Nephron (organoid): ENCODE measurements around the gene SOX18.

ENCODE experiments used
- H3K27ac Mint-ChIP-seq, 3 experiments: 2 replicates each; pipeline ENCODE4 v1.8.0; 2020; ENCODE audit warnings: mixed read lengths in 3 of 3, mild to moderate bottlenecking in 2 of 3, moderate library complexity in 1 of 3
- H3K27me3 Mint-ChIP-seq: 2 replicates; pipeline ENCODE4 v1.8.0; 2021; ENCODE audit warnings: low read depth, mild to moderate bottlenecking, moderate library complexity, mixed read lengths
- H3K36me3 Mint-ChIP-seq: 2 replicates; pipeline ENCODE4 v1.8.0; 2020; ENCODE audit warnings: low read depth, mixed read lengths
- H3K4me1 Mint-ChIP-seq: 2 replicates; pipeline ENCODE4 v1.8.0; 2020; ENCODE audit warnings: mixed read lengths
- H3K4me3 Mint-ChIP-seq, 3 experiments: 2 replicates each; pipeline ENCODE4 v1.8.0; 2020; ENCODE audit warnings: mild to moderate bottlenecking in 3 of 3, mixed read lengths in 3 of 3, moderate library complexity in 2 of 3
- H3K9me3 Mint-ChIP-seq: 2 replicates; pipeline ENCODE4 v1.8.0; 2020; ENCODE audit warnings: mixed read lengths
- CTCF ChIP-seq, 3 experiments: fragments of 200-600 bp; sonication (generic); IDR thresholded peaks; one replicate each; pipeline ENCODE4 v1.5.0; 2021; ENCODE audit warnings: antibody characterized with exemption in 3 of 3; ENCODE audit not compliant: unreplicated experiment in 3 of 3

Gene SOX18

GRCh38 chr20:64052987-64053840, 3.8 kb upstream of the SOX18 start:
- no peaks in the 10 kb centered on the region for H3K36me3 Mint-ChIP-seq
- peak overlapping the region; percentile 47 to 66 (median 62) for H3K27ac Mint-ChIP-seq
- no peaks in the 10 kb centered on the region for H3K9me3 Mint-ChIP-seq
- H3K4me3 Mint-ChIP-seq, result peak overlapping the region; percentile 30 to 50 (median 32)
- H3K27me3 Mint-ChIP-seq, result peaks cover 35% of the 10 kb centered on the region
- peaks cover 11% of the 10 kb centered on the region for H3K4me1 Mint-ChIP-seq
- no peak for TF ChIP-seq CTCF (IDR thresholded peaks at IDR 0.05; ENCODE audit: unreplicated experiment in 3 of 3)

GRCh38 chr20:64052326-64052722, 2.9 kb upstream of the SOX18 start:
- H3K4me3 Mint-ChIP-seq, result no peak overlapping the region
- no peaks in the 10 kb centered on the region for H3K36me3 Mint-ChIP-seq
- no peak for TF ChIP-seq CTCF (IDR thresholded peaks at IDR 0.05; ENCODE audit: unreplicated experiment in 3 of 3)
- H3K27ac Mint-ChIP-seq, result no peak overlapping the region
- H3K27me3 Mint-ChIP-seq, result peaks cover 43% of the 10 kb centered on the region
- peaks cover 11% of the 10 kb centered on the region for H3K4me1 Mint-ChIP-seq
- no peaks in the 10 kb centered on the region for H3K9me3 Mint-ChIP-seq

DNA sequence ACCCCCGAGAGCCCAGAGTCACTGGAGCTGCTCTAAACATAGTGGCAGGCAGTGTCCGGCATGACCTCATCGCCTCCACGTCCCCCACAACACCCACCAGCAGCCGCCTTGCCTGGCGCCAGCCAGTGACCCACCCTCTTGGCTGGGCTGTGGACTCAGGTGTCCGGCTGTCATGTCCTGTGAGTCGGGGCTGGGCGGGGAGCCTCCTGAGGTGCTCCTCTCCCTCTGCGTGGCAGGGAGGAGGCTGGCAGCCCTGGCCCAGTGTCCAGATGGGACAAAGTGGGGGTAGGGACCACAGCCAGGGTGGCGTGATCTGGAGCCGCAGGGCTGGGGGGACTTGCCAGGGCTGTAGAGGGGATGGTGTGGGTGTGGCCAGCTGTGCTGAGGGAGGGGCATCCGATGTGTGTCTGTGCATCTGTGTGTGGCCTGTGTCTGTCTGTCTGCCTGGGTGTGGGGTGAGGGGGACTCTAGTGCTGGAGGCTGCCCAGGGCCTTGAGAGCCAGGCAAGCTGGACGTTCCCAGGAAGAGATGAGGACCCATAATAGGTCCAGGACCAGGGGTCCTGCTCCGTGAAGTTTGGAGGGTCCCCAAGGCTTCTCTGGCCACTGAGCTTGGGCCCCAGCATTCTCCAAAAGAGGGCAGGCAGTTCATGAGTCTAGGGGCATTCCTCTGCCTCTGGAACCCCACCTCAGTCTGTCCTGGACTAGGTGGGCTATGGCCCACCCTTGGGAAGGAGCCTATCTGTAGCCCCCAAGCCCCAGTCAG, 2.3 kb upstream of the SOX18 start:
- peak overlapping the region in 1 of 3 experiments; percentile 49 for H3K27ac Mint-ChIP-seq
- no peaks in the 10 kb centered on the region for H3K9me3 Mint-ChIP-seq
- peak overlapping the region in 2 of 3 experiments; percentile 14 to 56 for H3K4me3 Mint-ChIP-seq
- H3K36me3 Mint-ChIP-seq, result no peaks in the 10 kb centered on the region
- H3K27me3 Mint-ChIP-seq, result peaks cover 49% of the 10 kb centered on the region
- peaks cover 11% of the 10 kb centered on the region for H3K4me1 Mint-ChIP-seq
- no peak for TF ChIP-seq CTCF (IDR thresholded peaks at IDR 0.05; ENCODE audit: unreplicated experiment in 3 of 3)

GRCh38 chr20:64051033-64051452, 1.6 kb upstream of the SOX18 start:
- TF ChIP-seq CTCF (IDR thresholded peaks at IDR 0.05; ENCODE audit: unreplicated experiment in 3 of 3), result no peak
- H3K27me3 Mint-ChIP-seq, result peaks cover 56% of the 10 kb centered on the region
- no peaks in the 10 kb centered on the region for H3K9me3 Mint-ChIP-seq
- H3K27ac Mint-ChIP-seq, result no peak overlapping the region
- H3K4me3 Mint-ChIP-seq, result peak overlapping the region in 1 of 3 experiments; percentile 25
- no peaks in the 10 kb centered on the region for H3K36me3 Mint-ChIP-seq
- H3K4me1 Mint-ChIP-seq, result peaks cover 11% of the 10 kb centered on the region

GRCh38 chr20:64050261-64051032, 1.0 kb upstream of the SOX18 start:
- Mint-ChIP-seq H3K9me3 (no peaks in the 10 kb centered on the region), H3K4me1 (peaks cover 11% of the 10 kb centered on the region), H3K27ac (no peak overlapping the region), H3K27me3 (peaks cover 61% of the 10 kb centered on the region), H3K36me3 (no peaks in the 10 kb centered on the region), H3K4me3 (peak overlapping the region; percentile 47 to 73 (median 59))
- TF ChIP-seq CTCF (IDR thresholded peaks at IDR 0.05; ENCODE audit: unreplicated experiment in 3 of 3), result no peak
